ENCODE data around the gene NR3C2.

- TF ChIP-seq CTCF (IDR thresholded peaks at IDR 0.05) (no peak), POLR2A (IDR thresholded peaks at IDR 0.05) (no peak)
Observed at GRCh38 chr4:148310756-148311155, 131.5 kb downstream of the NR3C2 start.

Measured in testis (tissue), 2 donors.